ENCODE results near the gene CARD19.

Gene CARD19

DNA sequence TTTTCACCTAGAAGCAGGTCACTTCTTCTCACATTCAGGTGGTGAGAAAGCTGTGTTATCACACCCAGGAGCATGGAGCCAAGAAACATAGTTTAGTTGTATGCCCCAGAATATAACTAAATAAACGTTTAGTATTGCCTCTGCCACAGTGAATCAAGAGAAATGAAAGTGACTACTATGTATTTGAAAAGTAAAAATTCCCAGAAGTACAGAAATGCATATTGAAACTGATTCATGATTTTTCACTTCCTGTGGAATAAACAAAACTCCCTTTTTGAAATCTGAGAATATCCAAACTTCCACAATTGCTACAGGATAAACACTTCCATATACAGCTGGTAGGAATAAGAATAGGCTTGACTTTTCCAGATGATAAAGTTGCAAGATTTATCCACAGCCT lies 53.3 kb downstream of the CARD19 start:
- in situ Hi-C loops (cut with MboI; ENCODE audit: low sequenced_read_pairs), result no loop called here

DNA sequence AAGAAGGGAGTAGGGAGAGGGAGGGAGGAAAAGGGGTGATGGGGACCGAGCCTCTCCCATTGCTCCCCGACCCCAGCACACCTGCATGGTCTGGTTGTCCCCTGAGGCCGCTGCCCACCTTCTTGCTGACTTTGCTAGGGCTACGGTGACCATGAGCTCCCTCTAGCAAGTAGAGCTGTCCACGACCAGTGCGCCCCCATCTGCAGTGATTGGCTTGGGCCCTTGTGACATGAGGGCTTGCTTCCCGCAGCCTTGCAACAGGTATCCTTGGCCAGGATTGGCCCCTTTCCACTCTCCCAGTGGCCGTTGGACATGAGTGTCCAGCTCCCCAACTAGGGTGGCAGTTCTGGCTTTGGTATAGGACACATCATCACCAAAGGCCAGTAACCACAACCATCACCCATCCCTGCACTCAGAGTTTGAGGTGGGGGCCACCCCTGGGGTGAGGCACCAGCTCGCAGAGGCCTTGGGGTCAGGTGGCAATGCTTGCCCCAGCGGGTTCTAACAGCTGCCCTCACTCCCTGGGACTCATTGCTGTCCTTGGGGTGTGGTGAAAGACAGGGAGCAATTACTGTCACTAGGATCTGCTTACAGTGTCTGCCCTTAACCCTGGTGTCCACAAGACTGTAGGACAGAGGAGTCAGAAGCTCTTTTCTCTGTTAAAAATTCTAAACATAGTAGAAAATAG lies 55.2 kb downstream of the CARD19 start:
- in situ Hi-C loops (cut with MboI; ENCODE audit: low sequenced_read_pairs), result no loop called here

DNA sequence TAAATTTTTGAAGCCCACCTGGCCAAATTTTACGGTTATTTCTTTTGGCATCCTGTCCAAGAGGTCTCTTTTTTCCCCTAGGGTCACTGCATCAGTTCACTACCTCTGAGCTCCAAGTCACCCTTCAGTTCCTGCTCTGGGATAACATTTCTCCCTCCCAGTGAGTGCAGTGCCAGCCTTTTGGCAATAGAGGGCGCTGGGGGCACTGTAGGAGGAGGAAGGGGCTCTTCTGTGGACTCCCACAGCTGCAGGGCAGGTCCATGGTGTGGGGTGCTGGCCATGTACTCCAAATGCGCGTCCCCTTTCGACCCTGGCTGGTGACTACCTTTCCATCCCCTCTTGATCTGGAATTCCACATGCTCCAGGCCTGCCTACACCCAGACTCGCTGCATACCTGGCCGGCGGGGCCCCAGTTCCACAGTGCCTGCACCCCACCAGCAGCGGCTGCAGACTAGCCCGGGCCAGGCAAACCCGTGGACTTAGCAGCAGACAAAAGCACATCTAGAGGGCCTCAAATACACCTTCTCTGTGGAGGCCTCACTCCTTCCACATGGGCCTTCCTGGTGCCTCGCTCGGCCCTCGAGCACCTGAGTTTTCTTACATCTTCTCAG lies 58.4 kb downstream of the CARD19 start:
- in situ Hi-C loops (cut with MboI; ENCODE audit: low sequenced_read_pairs), result no loop called here

DNA sequence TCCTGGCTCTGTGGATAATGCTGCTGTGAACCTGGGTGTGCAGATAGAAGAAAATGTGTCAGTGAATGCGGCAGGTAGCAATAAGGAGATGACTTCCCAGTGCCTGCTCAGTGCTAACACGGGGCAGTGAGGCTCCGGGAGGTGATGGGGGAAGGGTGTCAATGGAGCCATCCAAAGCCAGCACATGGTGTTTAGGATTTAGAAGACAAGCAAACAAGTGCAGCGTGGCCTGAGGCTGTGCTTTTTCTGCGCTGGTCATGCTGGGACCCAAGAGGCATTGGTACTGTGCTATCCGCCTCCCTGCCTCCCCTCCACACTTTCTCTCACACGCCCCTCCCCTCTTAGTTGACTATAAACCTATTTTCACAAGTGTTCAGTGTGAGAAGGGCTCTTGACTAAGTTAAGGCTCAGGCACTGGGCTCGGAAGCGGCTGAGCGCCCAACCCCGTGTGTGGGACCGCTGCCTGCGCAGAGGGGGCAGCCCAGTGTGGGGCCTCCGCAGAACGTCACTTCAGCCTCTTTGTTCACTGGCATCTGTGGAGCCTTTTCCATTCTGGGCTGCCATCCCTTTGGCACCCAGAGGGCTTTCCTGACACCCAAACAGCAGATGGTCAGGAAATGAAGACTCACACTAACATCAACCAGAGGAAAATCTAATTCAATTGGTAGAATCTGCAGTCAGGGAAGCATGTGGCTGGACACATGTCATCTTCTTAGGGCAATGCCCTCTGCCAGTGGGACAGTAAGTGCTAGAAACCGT lies 59.9 kb downstream of the CARD19 start:
- in situ Hi-C loops (cut with MboI; ENCODE audit: low sequenced_read_pairs), result no loop called here

DNA sequence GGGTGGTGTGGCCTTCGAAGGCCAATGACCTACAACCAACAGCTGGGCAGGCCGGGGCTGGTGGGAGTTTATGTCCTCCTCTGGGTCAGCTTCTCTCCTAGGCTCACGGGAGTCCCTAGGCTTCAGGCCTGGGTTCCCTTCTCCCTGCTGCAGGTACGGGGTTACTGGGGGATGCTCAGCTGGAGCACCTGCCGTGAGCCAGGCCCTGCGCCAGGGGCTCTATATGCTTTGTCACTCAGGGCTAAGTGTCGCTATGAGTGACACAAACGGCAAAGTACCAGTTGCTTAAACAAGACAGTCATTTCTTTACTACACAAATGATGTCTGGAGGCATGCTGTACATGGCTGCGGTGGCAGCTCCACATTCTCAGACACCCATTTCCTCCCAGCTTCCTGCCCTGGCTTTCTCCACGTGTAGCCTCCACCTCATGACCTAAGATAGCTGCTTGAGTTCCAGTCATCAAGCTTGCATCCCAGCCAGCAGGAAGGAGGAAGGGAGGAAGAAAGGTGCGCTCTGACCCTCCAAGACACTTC lies 60.5 kb downstream of the CARD19 start:
- in situ Hi-C loops (cut with MboI; ENCODE audit: low sequenced_read_pairs), result no loop called here

DNA sequence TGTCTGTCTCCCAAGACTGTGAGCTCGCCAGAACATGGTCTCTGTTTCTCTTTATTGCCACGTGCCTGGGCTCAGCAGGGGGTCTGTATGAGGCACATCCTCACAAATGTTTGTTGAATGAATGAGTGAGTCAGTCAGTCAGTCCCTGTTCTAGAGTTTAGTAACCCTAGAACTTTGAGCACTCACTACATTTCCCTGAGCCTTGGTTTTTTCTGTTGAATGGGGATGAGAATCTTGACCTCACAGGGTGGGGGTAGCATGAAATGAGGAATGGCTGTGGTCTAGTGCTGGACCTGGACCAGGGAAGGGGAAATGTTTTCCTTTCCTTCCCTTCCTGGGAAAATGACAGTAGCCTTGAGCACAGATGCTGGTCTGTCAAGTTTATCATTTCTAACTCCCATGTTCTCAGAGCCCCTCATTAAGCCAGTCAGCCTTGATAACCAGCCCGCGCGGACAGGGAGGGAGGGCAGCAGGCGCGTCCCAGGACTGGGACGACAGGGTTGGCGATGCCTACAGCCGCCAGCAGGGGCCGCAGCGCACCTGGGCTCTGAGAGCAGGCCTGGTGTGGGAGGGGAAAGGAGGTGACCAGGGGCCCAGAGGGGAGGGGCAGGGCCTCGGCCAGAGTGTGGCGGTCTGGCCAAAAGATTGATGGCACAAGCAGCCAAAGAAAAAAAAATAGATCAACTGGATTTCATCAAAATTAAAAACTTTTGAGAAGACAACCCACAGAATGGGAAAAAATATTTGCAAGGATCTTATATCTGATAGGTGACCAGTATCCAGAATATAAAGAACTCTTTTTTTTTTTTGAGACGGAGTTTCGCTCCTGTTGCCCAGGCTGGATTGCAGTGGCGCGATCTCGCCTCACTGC lies 63.8 kb downstream of the CARD19 start:
- in situ Hi-C loops (cut with MboI; ENCODE audit: low sequenced_read_pairs), result no loop called here

DNA sequence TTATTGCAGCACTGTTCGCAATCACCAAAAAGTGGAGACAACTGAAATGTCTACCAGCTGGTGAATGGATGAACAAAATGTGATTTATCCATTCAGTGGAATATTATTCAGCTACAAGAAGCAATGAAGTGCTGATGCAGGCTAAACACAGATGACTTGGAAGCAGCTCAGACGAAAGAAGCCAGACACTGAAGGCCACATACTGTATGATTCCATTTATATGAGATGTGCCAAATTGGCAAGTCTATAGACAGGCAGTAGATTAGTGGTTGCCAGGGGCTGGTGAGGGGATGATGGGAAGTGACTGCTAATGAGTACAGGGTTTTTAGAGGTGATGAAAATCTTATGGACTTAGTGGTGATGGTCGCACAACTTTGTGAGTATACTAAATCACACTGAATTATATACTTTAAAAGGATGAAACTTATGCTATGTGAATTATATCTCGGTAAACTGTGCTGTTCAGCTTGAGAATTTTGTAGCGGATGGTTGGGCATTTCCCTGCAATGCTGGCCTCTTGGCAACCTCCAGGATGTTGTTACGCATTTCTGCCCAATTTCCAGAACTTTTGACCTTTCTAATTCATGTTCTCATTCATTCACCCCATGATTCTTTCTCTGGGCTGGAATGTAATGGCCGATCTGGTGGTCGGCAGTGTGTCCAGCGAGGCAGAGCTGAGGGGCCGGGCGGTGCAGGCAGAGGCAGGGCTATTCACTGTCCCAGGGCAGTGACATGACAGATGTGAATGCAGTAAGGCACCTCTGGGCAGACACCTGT lies 66.0 kb downstream of the CARD19 start:
- in situ Hi-C loops (cut with MboI; ENCODE audit: low sequenced_read_pairs), result no loop called here
